Astrocyte of the spinal cord (primary cell): Measurements from ENCODE around the gene EIF1.

Experiments
- DNase-seq: peaks from one replicate; pipeline ENCODE4 v3.0.0; 2011; ENCODE audit warnings: low read depth, low spot score
- H3K4me3 ChIP-seq: 2 replicates; pipeline ENCODE4 v1.5.1; 2011; ENCODE audit warnings: low read depth, mild to moderate bottlenecking, low read length, moderate library complexity
- in situ Hi-C: cut with HindIII; loops from 2 replicates; pipeline ENCODE4 v1.10.0; 2017; ENCODE audit warnings: low sequenced_read_pairs
- TF ChIP-seq, protein P1 (sequence below): IDR thresholded peaks from 2 replicates; pipeline ENCODE4 v1.5.1; 2012; ENCODE audit warnings: low read depth, mild to moderate bottlenecking, low read length, inconsistent platforms

Gene EIF1

DNA sequence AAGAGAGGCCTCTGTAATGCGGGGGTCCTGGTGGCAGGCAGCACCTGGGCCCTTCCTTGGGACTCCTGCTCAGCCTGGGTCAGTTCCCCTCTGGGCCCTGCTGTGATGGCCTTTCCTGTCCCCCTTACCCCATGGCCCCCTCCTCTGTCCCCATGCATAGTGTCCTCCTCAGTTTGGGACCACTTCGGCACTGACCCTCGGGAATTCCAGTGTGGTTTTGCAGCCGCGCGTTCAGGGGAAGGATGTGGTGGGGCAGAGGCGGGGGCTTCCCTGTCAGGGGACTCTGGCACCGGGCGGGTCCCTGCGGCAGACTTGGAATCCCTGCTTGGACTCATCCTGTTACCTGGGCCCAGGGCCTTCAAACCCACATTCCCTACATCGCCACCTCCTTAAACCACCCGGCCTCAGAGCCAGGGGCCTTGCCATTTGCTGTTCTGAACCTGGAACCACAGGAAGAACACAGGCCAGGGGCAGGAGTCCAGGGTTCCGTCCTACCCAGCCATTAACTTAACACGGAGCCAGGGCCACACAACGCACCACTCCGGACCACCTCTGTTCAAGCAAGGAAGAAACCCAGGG is 31.4 kb upstream of the EIF1 start:
- DNase-seq = no peak
- H3K4me3 ChIP-seq = no peak overlapping the region
- in situ Hi-C loops = no loop called here
- TF ChIP-seq, protein P1, sequence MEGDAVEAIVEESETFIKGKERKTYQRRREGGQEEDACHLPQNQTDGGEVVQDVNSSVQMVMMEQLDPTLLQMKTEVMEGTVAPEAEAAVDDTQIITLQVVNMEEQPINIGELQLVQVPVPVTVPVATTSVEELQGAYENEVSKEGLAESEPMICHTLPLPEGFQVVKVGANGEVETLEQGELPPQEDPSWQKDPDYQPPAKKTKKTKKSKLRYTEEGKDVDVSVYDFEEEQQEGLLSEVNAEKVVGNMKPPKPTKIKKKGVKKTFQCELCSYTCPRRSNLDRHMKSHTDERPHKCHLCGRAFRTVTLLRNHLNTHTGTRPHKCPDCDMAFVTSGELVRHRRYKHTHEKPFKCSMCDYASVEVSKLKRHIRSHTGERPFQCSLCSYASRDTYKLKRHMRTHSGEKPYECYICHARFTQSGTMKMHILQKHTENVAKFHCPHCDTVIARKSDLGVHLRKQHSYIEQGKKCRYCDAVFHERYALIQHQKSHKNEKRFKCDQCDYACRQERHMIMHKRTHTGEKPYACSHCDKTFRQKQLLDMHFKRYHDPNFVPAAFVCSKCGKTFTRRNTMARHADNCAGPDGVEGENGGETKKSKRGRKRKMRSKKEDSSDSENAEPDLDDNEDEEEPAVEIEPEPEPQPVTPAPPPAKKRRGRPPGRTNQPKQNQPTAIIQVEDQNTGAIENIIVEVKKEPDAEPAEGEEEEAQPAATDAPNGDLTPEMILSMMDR = no peak

- H3K4me3 ChIP-seq = no peak overlapping the region
- DNase-seq = no peak
- in situ Hi-C loops = no loop called here
- TF ChIP-seq, protein P1 = no peak
Measured at GRCh38 chr17:41657936-41658335, 30.7 kb upstream of the EIF1 start.

- no peak overlapping the region for H3K4me3 ChIP-seq
- DNase-seq = no peak
- in situ Hi-C loops = no loop called here
- TF ChIP-seq, protein P1 = no peak
Measured at GRCh38 chr17:41658846-41659245, 29.8 kb upstream of the EIF1 start.

- TF ChIP-seq, protein P1 = no peak
- H3K4me3 ChIP-seq = no peak overlapping the region
- no peak for DNase-seq
- in situ Hi-C loops = no loop called here
Measured at GRCh38 chr17:41659427-41660212, 29.1 kb upstream of the EIF1 start.

GRCh38 chr17:41660221-41660711 is 28.4 kb upstream of the EIF1 start:
- H3K4me3 ChIP-seq = no peak overlapping the region
- TF ChIP-seq, protein P1 = no peak
- in situ Hi-C loops = no loop called here
- no peak for DNase-seq

DNA sequence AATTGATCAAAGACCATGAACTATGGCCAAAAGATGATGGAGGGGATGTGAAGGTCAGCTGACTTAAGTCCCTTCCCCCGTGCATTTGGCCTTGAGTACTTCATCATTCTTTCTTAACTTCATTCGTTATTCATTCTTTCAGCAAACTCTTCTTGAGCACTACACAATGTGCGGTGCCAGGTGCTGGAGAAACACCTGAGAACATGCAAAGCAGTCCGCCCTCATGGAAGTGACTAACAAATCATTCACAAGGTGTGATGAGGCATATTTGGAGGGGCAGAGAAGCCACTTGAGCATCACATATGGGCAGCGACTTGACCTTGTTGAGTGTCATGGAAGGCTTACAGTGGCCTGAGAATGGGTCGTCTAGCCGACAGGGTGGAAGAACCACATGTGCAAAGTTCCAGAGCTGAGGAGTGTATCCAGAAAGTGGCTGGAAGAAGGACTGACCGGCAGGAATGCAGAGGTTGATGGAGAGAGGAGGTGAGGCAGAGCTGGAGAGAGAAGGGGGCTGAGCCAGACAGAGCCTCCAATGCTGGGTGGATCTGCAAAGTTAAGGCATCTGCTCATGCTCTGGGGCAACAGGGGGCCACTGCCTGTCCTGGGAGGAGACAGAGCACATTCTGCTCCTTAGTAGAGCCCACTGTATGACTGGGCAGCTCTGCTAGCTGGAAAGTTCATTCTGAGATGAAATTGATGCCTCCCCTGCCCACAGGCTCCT is 25.1 kb upstream of the EIF1 start:
- H3K4me3 ChIP-seq = no peak overlapping the region
- no peak for DNase-seq
- TF ChIP-seq, protein P1 = no peak
- in situ Hi-C loops = no loop called here
